Measurements from ENCODE around the gene LRFN4. TPM values are rescaled to one million over a fixed set of nuclear protein-coding genes. Genes with fewer than 3 reads are reported as not detected.

The LRFN4 gene
- total RNA-seq, 1 experiment from 2014 or later = 70.3 TPM

GRCh38 chr11:66855574-66856495 lies 1.0 kb upstream of the LRFN4 start (continued):
- no peak for TF ChIP-seq SMAD4 (CRISPR knock-in tag; IDR thresholded peaks at IDR 0.05)
- 0 out of 2 replicates have a peak, but pooled peaks have one; percentile 41 for TF ChIP-seq E2F5 (CRISPR knock-in tag; IDR thresholded peaks at IDR 0.05)
- no peak for TF ChIP-seq CTCF (IDR thresholded peaks at IDR 0.05)
- 0 out of 2 replicates have a peak, but pooled peaks have one; percentile 1 for TF ChIP-seq ZBTB21 (CRISPR knock-in tag; IDR thresholded peaks at IDR 0.05; ENCODE audit: borderline replicate concordance)
- TF ChIP-seq SP1 (CRISPR knock-in tag; conservative IDR thresholded peaks at IDR 0.05) = 0 out of 2 replicates have a peak, but pooled peaks have one; percentile 58

- no peaks in the 10 kb centered on the region for H3K36me3 Mint-ChIP-seq
- no peak for DNase-seq (ENCODE audit: low spot score)
- peak overlapping the region; percentile 73 for H3K4me3 Mint-ChIP-seq
- ChIA-PET CTCF (interaction anchor here (1.0 to 1.6 kb wide), 3 partner anchors 12 to 119 kb away, joined by 3 to 8 read pairs (median 5); no protein-coding TSS in a partner anchor), POLR2A (interaction anchor here (0.5 to 2.6 kb wide), 2 partner anchors 15 to 1284 kb away, joined by 3 to 17 read pairs; partner anchors contain the start of gene RCE1)
- no peaks in the 10 kb centered on the region for H3K27me3 Mint-ChIP-seq (ENCODE audit: low read depth)
- TF ChIP-seq ZNF532 (CRISPR knock-in tag; IDR thresholded peaks at IDR 0.05; ENCODE audit: borderline replicate concordance) = no peak
- TF ChIP-seq MAX (CRISPR knock-in tag; IDR thresholded peaks at IDR 0.05) = 0 out of 2 replicates have a peak, but pooled peaks have one; percentile 16
- ATAC-seq = no peak; the same call in 1 of the 2 replicates
- peak overlapping the region; percentile 19; the same call in 1 of the 2 replicates for H3K27ac Mint-ChIP-seq
- peaks cover 13% of the 10 kb centered on the region for H3K4me1 Mint-ChIP-seq
- H3K9me3 Mint-ChIP-seq = no peaks in the 10 kb centered on the region
Measured at GRCh38 chr11:66857234-66857926, 516 bp downstream of the LRFN4 start.

- H3K27ac Mint-ChIP-seq = no peak overlapping the region
- no peaks in the 10 kb centered on the region for H3K36me3 Mint-ChIP-seq
- H3K4me1 Mint-ChIP-seq = peaks cover 13% of the 10 kb centered on the region
- DNase-seq (ENCODE audit: low spot score) = no peak
- POLR2A ChIA-PET = interaction anchor here (0.5 to 2.6 kb wide), 2 partner anchors 15 to 1285 kb away, joined by 3 to 17 read pairs; partner anchors contain the start of gene RCE1
- no peaks in the 10 kb centered on the region for H3K9me3 Mint-ChIP-seq
- H3K4me3 Mint-ChIP-seq = peak overlapping the region; percentile 73
- H3K27me3 Mint-ChIP-seq (ENCODE audit: low read depth) = no peaks in the 10 kb centered on the region
- no peak for ATAC-seq
- CTCF ChIA-PET = interaction anchor here (1.0 to 1.6 kb wide), 4 partner anchors 13 to 118 kb away, joined by 3 to 8 read pairs (median 4); no protein-coding TSS in a partner anchor
- no peak for TF ChIP-seq USF1 (CRISPR knock-in tag; IDR thresholded peaks at IDR 0.05)
- TF ChIP-seq ZNF423 (CRISPR knock-in tag; IDR thresholded peaks at IDR 0.05) = no peak
- no peak for TF ChIP-seq ZNF317 (CRISPR knock-in tag; IDR thresholded peaks at IDR 0.05; ENCODE audit: borderline replicate concordance, low read depth)
- no peak for TF ChIP-seq ZNF671 (CRISPR knock-in tag; IDR thresholded peaks at IDR 0.05)
- TF ChIP-seq CDX4 (CRISPR knock-in tag; IDR thresholded peaks at IDR 0.05; ENCODE audit: borderline replicate concordance) = no peak
- TF ChIP-seq ATF6 (CRISPR knock-in tag; IDR thresholded peaks at IDR 0.05) = no peak
- TF ChIP-seq FOXP4 (CRISPR knock-in tag; IDR thresholded peaks at IDR 0.05) = no peak
Measured at GRCh38 chr11:66857927-66858185, 992 bp downstream of the LRFN4 start.

Measured in WTC11 (cell line).